ENCODE measurements around the gene PRSS48. TPM values are rescaled to one million over a fixed set of nuclear protein-coding genes. Genes with fewer than 3 reads are reported as not detected.

PRSS48 gene
- total RNA-seq, 1 experiment from 2014 or later, result not detected

GRCh38 chr4:151263455-151263854 is 13.5 kb upstream of the PRSS48 start:
- WGBS (ENCODE audit: extremely low coverage, insufficient read length, low lambda C conversion rate), result no CpG with 5 or more reads among the region's 2 CpGs
- no peak overlapping the region for H3T11ph ChIP-seq (ENCODE audit: low read length)

More at GRCh38 chr4:151263455-151263854, 13.5 kb upstream of the PRSS48 start:
- no peak overlapping the region for H3K14ac ChIP-seq (ENCODE audit: insufficient read depth, low read length)
- Mint-ChIP-seq H3K36me3 (ENCODE audit: insufficient read depth in 1 of 3, low read depth in 3 of 3) (peaks cover 5 to 6% (median 6%) of the 10 kb centered on the region in 3 experiments; a peak in 5 of 7 replicates), H3K4me1 (peaks cover 0 to 5% of the 10 kb centered on the region in 2 experiments; a peak in 2 of 4 replicates), H3K27ac (no peak overlapping the region), H3K27me3 (ENCODE audit: low read depth) (no peaks in the 10 kb centered on the region), H3K9me3 (no peaks in the 10 kb centered on the region; a peak in 1 of 5 replicates), H3K4me3 (no peak overlapping the region)
- no peak overlapping the region for H2AK5ac ChIP-seq (ENCODE audit: insufficient read length, low read length)
- no peaks in the 10 kb centered on the region for H3K27me3 ChIP-seq (ENCODE audit: insufficient read depth, low read length)
- no peak overlapping the region for H2BK5ac ChIP-seq (ENCODE audit: insufficient read length, low read length)
- H3K4ac ChIP-seq (ENCODE audit: low read depth, low read length), result no peak overlapping the region
- no peak overlapping the region for H2BK20ac ChIP-seq (ENCODE audit: low read depth, low read length, poor library complexity, severe bottlenecking)
- H2BK120ac ChIP-seq (ENCODE audit: low read depth, low read length, poor library complexity, severe bottlenecking), result no peak overlapping the region
- no peak overlapping the region for H2AFZ ChIP-seq (ENCODE audit: low read length)
- no peak overlapping the region for H4K5ac ChIP-seq (ENCODE audit: insufficient read length, low read depth, low read length)
- no peaks in the 10 kb centered on the region for H3K9me3 ChIP-seq (ENCODE audit: control insufficient read depth, low read depth, low read length)
- no peak overlapping the region for H3K4me2 ChIP-seq (ENCODE audit: insufficient read depth, insufficient read length, low read length)
- H3K23me2 ChIP-seq (ENCODE audit: insufficient read length, low read depth, low read length, poor library complexity, severe bottlenecking), result no peaks in the 10 kb centered on the region
- H3K27ac ChIP-seq (ENCODE audit: insufficient read length, low read depth, low read length), result no peak overlapping the region
- peaks cover 4% of the 10 kb centered on the region for H3K79me1 ChIP-seq (ENCODE audit: insufficient read depth, low read depth, low read length, poor library complexity, severe bottlenecking)
- DNase-seq, result no peak
- H3K79me2 ChIP-seq (ENCODE audit: insufficient read depth, low read length), result no peaks in the 10 kb centered on the region
- H3K4me1 ChIP-seq (ENCODE audit: insufficient read depth, low read length), result no peaks in the 10 kb centered on the region
- H2BK12ac ChIP-seq (ENCODE audit: insufficient read length, low read depth, low read length), result no peak overlapping the region
- no peak overlapping the region for H2BK15ac ChIP-seq (ENCODE audit: low read depth, low read length)
- no peak overlapping the region for H3K23ac ChIP-seq (ENCODE audit: insufficient read length, low read depth, low read length)
- no peak overlapping the region for H3K9ac ChIP-seq (ENCODE audit: extremely low read depth, insufficient read length, low read length)
- no peak overlapping the region for H4K91ac ChIP-seq (ENCODE audit: insufficient read length, low read depth, low read length)
- no peak overlapping the region for H3K56ac ChIP-seq (ENCODE audit: insufficient read length, low read depth, low read length)
- H3K18ac ChIP-seq (ENCODE audit: insufficient read length, low read depth, low read length), result no peak overlapping the region
- H4K8ac ChIP-seq (replicated peaks; ENCODE audit: insufficient read length, low read depth, low read length), result no peak overlapping the region
- TF ChIP-seq CTCF (conservative IDR thresholded peaks at IDR 0.05), result no peak
- H4K20me1 ChIP-seq (ENCODE audit: control insufficient read depth, insufficient read depth, insufficient read length), result peaks cover under 1% of the 10 kb centered on the region

Measured in H9 (cell line).